ENCODE data around the gene PLA2G2C.

DNA sequence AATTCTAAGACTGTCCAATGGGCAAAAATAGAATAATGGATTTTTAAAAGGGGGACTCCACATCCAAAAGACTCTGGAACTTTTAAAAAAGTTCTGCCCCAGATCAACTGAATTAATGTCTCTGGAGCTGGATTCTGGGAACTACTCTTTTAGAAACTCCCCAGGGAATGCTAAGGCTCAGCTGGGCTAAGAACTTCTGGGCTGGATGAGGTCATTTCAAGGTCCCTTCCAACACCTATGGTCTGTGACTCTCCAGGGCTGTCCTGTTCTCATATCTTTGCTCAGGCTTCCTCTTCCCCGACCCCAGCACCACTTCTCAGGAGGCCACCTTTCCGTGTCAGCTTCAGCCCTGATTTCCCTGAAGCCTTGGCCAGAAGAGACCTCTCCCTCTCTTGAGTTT, 13.5 kb upstream of the PLA2G2C start:
- TF ChIP-seq EP300 (IDR thresholded peaks at IDR 0.05) = no peak
- TF ChIP-seq, protein P1, sequence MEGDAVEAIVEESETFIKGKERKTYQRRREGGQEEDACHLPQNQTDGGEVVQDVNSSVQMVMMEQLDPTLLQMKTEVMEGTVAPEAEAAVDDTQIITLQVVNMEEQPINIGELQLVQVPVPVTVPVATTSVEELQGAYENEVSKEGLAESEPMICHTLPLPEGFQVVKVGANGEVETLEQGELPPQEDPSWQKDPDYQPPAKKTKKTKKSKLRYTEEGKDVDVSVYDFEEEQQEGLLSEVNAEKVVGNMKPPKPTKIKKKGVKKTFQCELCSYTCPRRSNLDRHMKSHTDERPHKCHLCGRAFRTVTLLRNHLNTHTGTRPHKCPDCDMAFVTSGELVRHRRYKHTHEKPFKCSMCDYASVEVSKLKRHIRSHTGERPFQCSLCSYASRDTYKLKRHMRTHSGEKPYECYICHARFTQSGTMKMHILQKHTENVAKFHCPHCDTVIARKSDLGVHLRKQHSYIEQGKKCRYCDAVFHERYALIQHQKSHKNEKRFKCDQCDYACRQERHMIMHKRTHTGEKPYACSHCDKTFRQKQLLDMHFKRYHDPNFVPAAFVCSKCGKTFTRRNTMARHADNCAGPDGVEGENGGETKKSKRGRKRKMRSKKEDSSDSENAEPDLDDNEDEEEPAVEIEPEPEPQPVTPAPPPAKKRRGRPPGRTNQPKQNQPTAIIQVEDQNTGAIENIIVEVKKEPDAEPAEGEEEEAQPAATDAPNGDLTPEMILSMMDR (IDR thresholded peaks at IDR 0.05) = no peak
